ENCODE data around the gene NTRK2.

The NTRK2 gene

GRCh38 chr9:84794981-84795637 lies 125.6 kb downstream of the NTRK2 start:
- TF ChIP-seq CTCF (conservative IDR thresholded peaks at IDR 0.05; ENCODE audit: low read depth, low read length): no peak
- no peak for DNase-seq (ENCODE audit: low read depth)
- no peak overlapping the region for H3K4me3 ChIP-seq (ENCODE audit: low read depth, low read length)

- DNase-seq (ENCODE audit: low read depth): no peak
- no peak for TF ChIP-seq CTCF (conservative IDR thresholded peaks at IDR 0.05; ENCODE audit: low read depth, low read length)
- no peak overlapping the region for H3K4me3 ChIP-seq (ENCODE audit: low read depth, low read length)
Measured at GRCh38 chr9:84796404-84796803, 126.9 kb downstream of the NTRK2 start.

- H3K4me3 ChIP-seq (ENCODE audit: low read depth, low read length): no peak overlapping the region
- no peak for DNase-seq (ENCODE audit: low read depth)
Measured at GRCh38 chr9:84799251-84799650, 129.7 kb downstream of the NTRK2 start.

GRCh38 chr9:84804951-84805694 lies 135.6 kb downstream of the NTRK2 start:
- no peak for TF ChIP-seq CTCF (conservative IDR thresholded peaks at IDR 0.05; ENCODE audit: low read depth, low read length)

More at GRCh38 chr9:84799251-84799650, 129.7 kb downstream of the NTRK2 start:
- TF ChIP-seq CTCF (conservative IDR thresholded peaks at IDR 0.05; ENCODE audit: low read depth, low read length): no peak

GRCh38 chr9:84807431-84807830 lies 137.9 kb downstream of the NTRK2 start:
- H3K4me3 ChIP-seq (ENCODE audit: low read depth, low read length): no peak overlapping the region
- DNase-seq (ENCODE audit: low read depth): no peak
- no peak for TF ChIP-seq CTCF (conservative IDR thresholded peaks at IDR 0.05; ENCODE audit: low read depth, low read length)

More at GRCh38 chr9:84804951-84805694, 135.6 kb downstream of the NTRK2 start:
- DNase-seq (ENCODE audit: low read depth): no peak
- H3K4me3 ChIP-seq (ENCODE audit: low read depth, low read length): no peak overlapping the region

- TF ChIP-seq CTCF (conservative IDR thresholded peaks at IDR 0.05; ENCODE audit: low read depth, low read length): no peak
- DNase-seq (ENCODE audit: low read depth): no peak
- H3K4me3 ChIP-seq (ENCODE audit: low read depth, low read length): no peak overlapping the region
Measured at GRCh38 chr9:84807870-84808390, 138.4 kb downstream of the NTRK2 start.
